ENCODE measurements around the gene BSN.
A peak's percentile ranks its signal among the peaks of the same experiment; 100 is the strongest.
"Not testable (repeated sequence)": the region's sequence is repeated elsewhere in the genome, so short reads cannot be mapped to it uniquely, and the experiment has no call there.

The BSN gene

GRCh38 chr3:49668861-49669260, 114.6 kb downstream of the BSN start:
- DNase-seq (ENCODE audit: extremely low read depth in 1 of 2, low read depth in 1 of 2): no peak

GRCh38 chr3:49669352-49669751, 115.1 kb downstream of the BSN start:
- no peak for DNase-seq (ENCODE audit: extremely low read depth in 1 of 2, low read depth in 1 of 2)

GRCh38 chr3:49670940-49671290, 116.6 kb downstream of the BSN start:
- DNase-seq (ENCODE audit: extremely low read depth in 1 of 2, low read depth in 1 of 2): no peak

GRCh38 chr3:49671291-49672288, 117.3 kb downstream of the BSN start:
- peak; percentile 44 to 52 for DNase-seq (ENCODE audit: extremely low read depth in 1 of 2, low read depth in 1 of 2)

GRCh38 chr3:49673121-49673714, 118.9 kb downstream of the BSN start:
- no peak for DNase-seq (ENCODE audit: extremely low read depth in 1 of 2, low read depth in 1 of 2)

- DNase-seq (ENCODE audit: extremely low read depth in 1 of 2, low read depth in 1 of 2): peak; percentile 97 to 100
These were observed 119.6 kb downstream of the BSN start, which contains the start of gene APEH for GRCh38 chr3:49673715-49674496. TSS of gene APEH (plus strand) at chr3:49674351. CDS start at chr3:49674402, 51 bp downstream.

GRCh38 chr3:49674497-49674983, 120.3 kb downstream of the BSN start:
- no peak for DNase-seq (ENCODE audit: extremely low read depth in 1 of 2, low read depth in 1 of 2)

- DNase-seq (ENCODE audit: extremely low read depth in 1 of 2, low read depth in 1 of 2): no peak
These were observed 121.6 kb downstream of the BSN start for GRCh38 chr3:49675912-49676311.

- no peak for DNase-seq (ENCODE audit: extremely low read depth in 1 of 2, low read depth in 1 of 2)
These were observed 126.4 kb downstream of the BSN start for GRCh38 chr3:49680493-49681231.

GRCh38 chr3:49681232-49681522, 126.9 kb downstream of the BSN start:
- DNase-seq (ENCODE audit: extremely low read depth in 1 of 2, low read depth in 1 of 2): no peak

GRCh38 chr3:49681543-49681942, 127.3 kb downstream of the BSN start:
- DNase-seq (ENCODE audit: extremely low read depth in 1 of 2, low read depth in 1 of 2): no peak

- no peak for DNase-seq (ENCODE audit: extremely low read depth in 1 of 2, low read depth in 1 of 2)
These were observed 128.9 kb downstream of the BSN start for GRCh38 chr3:49683162-49683561.

GRCh38 chr3:49684453-49684852, 130.2 kb downstream of the BSN start:
- not testable (repeated sequence) for DNase-seq (ENCODE audit: extremely low read depth in 1 of 2, low read depth in 1 of 2)

GRCh38 chr3:49685103-49685502, 130.8 kb downstream of the BSN start:
- DNase-seq (ENCODE audit: extremely low read depth in 1 of 2, low read depth in 1 of 2): not testable (repeated sequence)

- not testable (repeated sequence) for DNase-seq (ENCODE audit: extremely low read depth in 1 of 2, low read depth in 1 of 2)
These were observed 131.6 kb downstream of the BSN start for GRCh38 chr3:49685846-49686245.

- DNase-seq (ENCODE audit: extremely low read depth in 1 of 2, low read depth in 1 of 2): not testable (repeated sequence)
These were observed 132.1 kb downstream of the BSN start for GRCh38 chr3:49686346-49686745.

GRCh38 chr3:49686769-49687423, 132.6 kb downstream of the BSN start:
- peak; percentile 46 to 59 for DNase-seq (ENCODE audit: extremely low read depth in 1 of 2, low read depth in 1 of 2)

- DNase-seq (ENCODE audit: extremely low read depth in 1 of 2, low read depth in 1 of 2): not testable (repeated sequence)
These were observed 133.1 kb downstream of the BSN start for GRCh38 chr3:49687424-49687795.

GRCh38 chr3:49688338-49689045, 134.2 kb downstream of the BSN start:
- not testable (repeated sequence) for DNase-seq (ENCODE audit: extremely low read depth in 1 of 2, low read depth in 1 of 2)

Data from stimulated activated CD8-positive, alpha-beta memory T cell treated with anti-CD3 and anti-CD28 coated beads, Interleukin-7, amount 100 ng/mL, for 48 hours (primary cell).